PC-3 (cell line): ENCODE data around the gene CRELD2. TPM values are rescaled to one million over a fixed set of nuclear protein-coding genes. Genes with fewer than 3 reads are reported as not detected.

Experiments used
- ATAC-seq: fragments of 200-7000 bp; cut with Tn5 transposase; 2 replicates; pipeline ENCODE4 v1.9.1; 2020; ENCODE audit warnings: mild to moderate bottlenecking, moderate library complexity
- BruUV-seq: library from RNA; stranded (reverse); fragments of 400-500 nt; replicated peaks from 2 replicates; lab custom pipeline; 2021; lab: Mats Ljungman, UMichigan
- CTCF ChIA-PET: fragments of 300-600 bp; sonication (Branson Sonifier 250); formaldehyde crosslinking; loops from one replicate; lab custom pipeline; 2022; ENCODE audit warnings: antibody characterized with exemption; lab: Charles Lee
- POLR2A ChIA-PET: fragments of 300-600 bp; sonication (Branson Sonifier 250); formaldehyde crosslinking; loops from one replicate; lab custom pipeline; 2022; ENCODE audit warnings: antibody characterized with exemption; ENCODE audit not compliant: unreplicated experiment; lab: Charles Lee
- DNase-seq: peaks from one replicate; pipeline ENCODE4 v3.0.0-alpha.2; 2015
- H2AFZ ChIP-seq: fragments of 300-600 bp; sonication (generic); 2 replicates; pipeline ENCODE4 v1.6.0; 2016; ENCODE audit warnings: antibody characterized with exemption, low read length
- H3F3A ChIP-seq: fragments of 300-600 bp; sonication (generic); one replicate; pipeline ENCODE4 v1.6.0; 2017; ENCODE audit warnings: antibody characterized with exemption, low read length, control low read depth, mild to moderate bottlenecking; ENCODE audit not compliant: unreplicated experiment
- H3K27ac ChIP-seq: fragments of 300-600 bp; sonication (generic); 2 replicates; pipeline ENCODE4 v1.5.1; 2016; ENCODE audit warnings: mild to moderate bottlenecking, low read length
- H3K27me3 ChIP-seq: fragments of 300-600 bp; sonication (generic); 2 replicates; pipeline ENCODE4 v1.6.1; 2016; ENCODE audit warnings: low read length, mixed read lengths
- H3K36me3 ChIP-seq: fragments of 300-600 bp; sonication (generic); 2 replicates; pipeline ENCODE4 v1.6.1; 2016; ENCODE audit warnings: low read depth, mixed run types, low read length, mixed read lengths
- H3K4me1 ChIP-seq: fragments of 300-600 bp; sonication (generic); 2 replicates; pipeline ENCODE4 v1.5.1; 2016; ENCODE audit warnings: low read length; ENCODE audit not compliant: insufficient read depth
- H3K4me2 ChIP-seq: fragments of 300-600 bp; sonication (generic); 2 replicates; pipeline ENCODE4 v1.6.0; 2016; ENCODE audit warnings: low read length
- H3K4me3 ChIP-seq: fragments of 300-600 bp; sonication (generic); 2 replicates; pipeline ENCODE4 v1.5.1; 2016; ENCODE audit warnings: mild to moderate bottlenecking, low read length, mixed read lengths
- H3K79me2 ChIP-seq: fragments of 300-600 bp; sonication (generic); 2 replicates; pipeline ENCODE4 v1.6.1; 2017; ENCODE audit warnings: low read length, mixed read lengths
- H3K9ac ChIP-seq: fragments of 300-600 bp; sonication (generic); 2 replicates; pipeline ENCODE4 v1.6.0; 2016; ENCODE audit warnings: mild to moderate bottlenecking, low read length
- H3K9me2 ChIP-seq: fragments of 300-600 bp; sonication (generic); replicated peaks from 2 replicates; pipeline ENCODE4 v1.6.1; 2016; ENCODE audit warnings: mixed run types, low read length, mixed read lengths
- H3K9me3 ChIP-seq: fragments of 300-600 bp; sonication (generic); 2 replicates; pipeline ENCODE4 v1.6.1; 2016; ENCODE audit warnings: low read length, mixed read lengths
- H4K20me1 ChIP-seq: fragments of 300-600 bp; sonication (generic); 2 replicates; pipeline ENCODE4 v1.6.1; 2016; ENCODE audit warnings: low read length, mixed read lengths
- CTCF ChIP-seq: fragments of 300-600 bp; sonication (generic); conservative IDR thresholded peaks from 2 replicates; pipeline ENCODE4 v1.5.1; 2017; ENCODE audit warnings: antibody characterized with exemption, low read depth, mild to moderate bottlenecking, low read length
- EZH2 ChIP-seq: fragments of 300-600 bp; sonication (generic); IDR thresholded peaks from one replicate; pipeline ENCODE4 v1.6.1; 2017; ENCODE audit warnings: antibody characterized with exemption, mild to moderate bottlenecking, low read length; ENCODE audit not compliant: unreplicated experiment
- EZH2phosphoT487 ChIP-seq: fragments of 300-600 bp; sonication (generic); IDR thresholded peaks from 2 replicates; pipeline ENCODE4 v1.6.1; 2018; ENCODE audit warnings: mild to moderate bottlenecking, antibody characterized with exemption, low read length, borderline replicate concordance
- intact Hi-C: fragments of 100-400 bp; cut with micrococcal nuclease; formaldehyde crosslinking; loops from 2 replicates; pipeline ENCODE4 v1.9.0; 2023
- total RNA-seq: library from RNA; depleted of rRNA; stranded (reverse); fragments of >200 nt; gene quantifications from 2 replicates; pipeline ENCODE4 v1.2.3, GENCODE V29; 2014

Gene CRELD2
- total RNA-seq, 1 experiment from 2014 or later, result 71.3 TPM

- no peak for TF ChIP-seq CTCF
- no peak for TF ChIP-seq EZH2phosphoT487
- TF ChIP-seq EZH2, result no peak
- H4K20me1 ChIP-seq, result peaks cover 25% of the 10 kb centered on the region
- H3K79me2 ChIP-seq, result peaks cover 34% of the 10 kb centered on the region
- no TSS peak for BruUV-seq
- no peaks in the 10 kb centered on the region for H3K9me3 ChIP-seq
- intact Hi-C loops, result no loop called here
- no peak overlapping the region for H3K4me2 ChIP-seq
- no peaks in the 10 kb centered on the region for H3K27me3 ChIP-seq
- peaks cover 18% of the 10 kb centered on the region for H3K4me1 ChIP-seq
- H3K9ac ChIP-seq, result no peak overlapping the region
- H3K4me3 ChIP-seq, result no peak overlapping the region
- ChIA-PET POLR2A (no interaction called here), CTCF (no interaction called here)
- no peaks in the 10 kb centered on the region for H3F3A ChIP-seq
- no peak overlapping the region for H3K27ac ChIP-seq
- no peak overlapping the region for H2AFZ ChIP-seq
- no peaks in the 10 kb centered on the region for H3K9me2 ChIP-seq
- no peak for DNase-seq
- peaks cover 19% of the 10 kb centered on the region for H3K36me3 ChIP-seq
- no peak for ATAC-seq
These were observed 46.0 kb downstream of the CRELD2 start for GRCh38 chr22:49964136-49965090.

GRCh38 chr22:49965091-49966040 lies 46.9 kb downstream of the CRELD2 start:
- peaks cover 34% of the 10 kb centered on the region for H3K79me2 ChIP-seq
- H3K27me3 ChIP-seq, result no peaks in the 10 kb centered on the region
- no peak overlapping the region for H3K27ac ChIP-seq
- H3F3A ChIP-seq, result no peaks in the 10 kb centered on the region
- peaks cover 21% of the 10 kb centered on the region for H3K4me1 ChIP-seq
- ATAC-seq (no peak), DNase-seq (no peak)
- intact Hi-C loops, result no loop called here
- H3K9me2 ChIP-seq, result no peaks in the 10 kb centered on the region
- POLR2A ChIA-PET, result no interaction called here
- BruUV-seq, result no TSS peak
- no peaks in the 10 kb centered on the region for H3K9me3 ChIP-seq
- H4K20me1 ChIP-seq, result peaks cover 25% of the 10 kb centered on the region
- no peak for TF ChIP-seq CTCF
- no peak for TF ChIP-seq EZH2
- no peak for TF ChIP-seq EZH2phosphoT487
- no peak overlapping the region for H3K4me3 ChIP-seq
- CTCF ChIA-PET, result no interaction called here
- no peak overlapping the region for H2AFZ ChIP-seq
- H3K4me2 ChIP-seq, result no peak overlapping the region
- peaks cover 19% of the 10 kb centered on the region for H3K36me3 ChIP-seq
- no peak overlapping the region for H3K9ac ChIP-seq
